Activated CD8-positive, alpha-beta memory T cell treated with anti-CD3 and anti-CD28 coated beads, Interleukin-2, amount 50 U/mL, for 1 hour (primary cell): ENCODE results near the gene ZNF71.

Experiments used
- DNase-seq: peaks from one replicate; pipeline ENCODE4 v3.0.0-alpha.2; 2020; ENCODE audit errors: extremely low read depth

ZNF71 gene

DNA sequence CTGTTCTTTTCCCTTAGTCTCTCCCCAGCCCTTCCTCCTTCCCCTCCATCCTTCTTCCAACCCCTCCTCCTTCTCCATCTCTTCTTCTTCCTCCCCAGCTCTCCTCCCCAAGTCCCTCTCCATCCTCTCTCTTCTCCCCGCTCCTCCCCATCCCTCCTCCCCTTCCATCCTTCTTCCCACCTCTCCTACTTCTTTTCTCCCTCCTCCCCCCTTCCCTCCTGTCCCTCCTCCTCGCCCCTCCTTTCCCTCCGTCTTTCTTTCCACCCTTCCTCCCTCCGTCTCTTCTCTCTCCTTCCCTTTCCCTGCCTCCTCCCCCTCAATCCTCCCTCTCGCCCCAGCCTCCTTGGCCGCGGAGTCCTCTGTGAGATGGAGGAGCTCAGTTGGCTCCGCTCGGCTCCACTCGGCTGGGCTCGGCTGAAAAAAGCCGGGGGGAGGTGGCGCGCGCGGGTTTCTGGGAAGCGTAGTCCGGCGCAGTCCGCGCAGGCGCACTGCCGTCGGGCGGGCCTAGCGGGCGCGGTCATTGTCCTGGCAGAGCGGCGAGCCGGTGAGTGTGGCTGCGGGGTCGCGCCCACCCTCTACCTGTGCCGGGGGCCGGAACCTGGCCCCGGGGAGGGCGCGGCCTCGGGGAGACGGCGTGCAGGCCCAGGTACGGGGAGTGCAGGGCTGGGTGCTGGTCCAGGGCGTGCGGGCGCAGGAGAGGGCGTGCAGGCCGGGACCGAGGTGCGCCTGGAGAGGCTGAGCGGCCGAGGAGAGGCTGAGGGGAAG lies at the start of gene ZNF71:
TSS of gene ZNF71 (plus strand) at position 520 of the 765 bp plus-strand sequence. CDS start 6,257 bp downstream, outside the sequence.
- DNase-seq: peak; percentile 50

DNA sequence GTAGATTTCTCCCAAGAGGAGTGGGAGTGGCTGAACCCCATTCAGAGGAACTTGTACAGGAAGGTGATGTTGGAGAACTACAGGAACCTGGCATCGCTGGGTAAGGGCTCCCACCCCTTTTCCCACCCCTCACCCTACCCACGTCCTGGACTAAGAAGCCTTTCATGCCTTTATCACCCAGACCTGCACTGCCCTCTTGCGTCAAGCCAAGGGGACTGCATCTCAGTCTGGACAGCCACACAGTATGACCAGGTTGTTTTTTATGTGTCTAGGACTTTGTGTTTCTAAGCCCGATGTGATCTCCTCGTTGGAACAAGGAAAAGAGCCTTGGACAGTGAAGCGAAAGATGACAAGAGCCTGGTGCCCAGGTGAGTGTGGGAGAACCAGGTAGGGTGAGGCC lies 47.6 kb upstream of the ZNF71 start:
- DNase-seq: no peak

GRCh38 chr19:56554272-56554869 lies 40.7 kb upstream of the ZNF71 start:
- DNase-seq: no peak

- no peak for DNase-seq
Observed at GRCh38 chr19:56562766-56563165, 32.3 kb upstream of the ZNF71 start.

DNA sequence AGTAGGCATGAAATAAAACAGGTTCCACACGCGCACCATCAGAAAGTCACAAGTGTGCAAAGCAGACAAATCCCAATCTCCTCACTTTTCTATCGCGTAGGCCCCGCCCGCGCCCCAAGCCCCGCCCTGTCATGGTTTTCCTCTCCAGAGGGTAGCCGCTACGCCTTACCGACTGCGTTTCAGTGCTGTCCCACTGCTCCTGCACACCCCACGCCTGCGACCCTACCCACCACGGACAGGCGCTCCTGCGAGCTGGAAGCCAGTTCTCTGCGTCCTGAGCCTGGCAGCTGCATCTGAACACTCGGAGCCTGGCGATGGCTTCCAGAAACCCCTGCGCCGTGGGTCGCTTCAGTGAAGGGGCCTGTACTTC lies 28.2 kb upstream of the ZNF71 start:
- peak; percentile 0 for DNase-seq

DNA sequence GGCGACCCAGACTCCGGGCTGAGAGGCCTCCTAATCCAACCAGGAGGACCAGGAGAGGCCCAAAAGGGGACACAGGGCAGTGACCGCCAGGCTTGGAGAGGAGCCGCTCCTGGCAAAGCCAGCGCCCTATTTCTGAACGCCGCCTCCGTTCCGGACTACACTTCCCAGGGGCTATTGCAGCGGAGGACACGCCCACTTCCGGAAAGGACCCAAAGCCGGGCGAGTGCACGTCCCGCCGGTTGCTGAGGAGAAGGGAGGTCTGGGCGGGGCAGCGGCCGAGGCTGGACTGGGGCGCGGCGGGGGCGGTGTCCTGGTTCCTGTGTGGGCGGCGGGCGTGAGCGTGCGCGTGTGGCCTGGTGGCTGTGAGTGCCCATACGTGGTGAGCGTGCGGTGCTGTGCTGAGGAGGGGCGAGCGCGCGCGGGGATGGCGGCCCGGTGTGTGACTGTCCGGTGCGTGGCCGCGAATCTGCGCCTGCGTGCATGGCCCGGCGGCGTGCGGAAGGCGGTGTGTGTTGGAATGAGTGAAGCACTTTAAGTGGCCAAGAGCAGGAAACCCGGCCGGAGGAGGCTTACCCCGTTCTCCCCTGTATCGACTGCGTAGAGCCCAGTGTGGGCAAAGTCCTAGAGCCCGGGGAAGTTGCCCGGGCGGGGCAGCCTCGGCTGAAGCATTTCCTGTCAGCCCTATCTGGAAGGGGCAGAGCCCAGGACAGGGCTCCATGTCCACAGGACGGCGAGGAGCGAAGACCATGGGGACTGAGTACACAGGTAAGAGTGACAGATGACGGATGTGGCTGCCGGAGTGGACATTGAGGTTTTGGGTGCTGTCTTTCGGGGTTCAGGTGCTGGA lies 27.6 kb upstream of the ZNF71 start, which contains the start of gene ZNF470:
TSS of gene ZNF470 (plus strand) at position 195 of the 847 bp plus-strand sequence. CDS start 2,844 bp downstream, outside the sequence.
- peak; percentile 73 for DNase-seq

DNA sequence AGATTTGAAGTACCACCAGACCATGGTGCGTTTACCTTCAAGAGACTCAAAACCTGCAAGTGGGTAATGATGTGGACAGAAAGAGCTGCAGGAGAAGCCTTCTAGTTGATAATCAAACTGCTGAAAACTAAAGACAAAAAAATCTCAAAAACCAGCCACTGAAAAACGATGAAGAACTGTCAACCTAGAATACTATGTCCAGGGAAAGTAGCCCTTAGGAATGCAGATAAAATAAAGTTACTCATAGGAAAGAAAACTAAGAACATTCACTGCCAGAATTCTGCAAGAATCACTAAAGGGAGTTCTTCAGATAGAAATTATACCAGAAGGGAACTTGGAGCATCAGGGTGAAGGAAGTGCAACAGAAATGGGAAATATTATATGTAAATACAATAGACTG lies 22.5 kb upstream of the ZNF71 start:
- DNase-seq: no peak

DNA sequence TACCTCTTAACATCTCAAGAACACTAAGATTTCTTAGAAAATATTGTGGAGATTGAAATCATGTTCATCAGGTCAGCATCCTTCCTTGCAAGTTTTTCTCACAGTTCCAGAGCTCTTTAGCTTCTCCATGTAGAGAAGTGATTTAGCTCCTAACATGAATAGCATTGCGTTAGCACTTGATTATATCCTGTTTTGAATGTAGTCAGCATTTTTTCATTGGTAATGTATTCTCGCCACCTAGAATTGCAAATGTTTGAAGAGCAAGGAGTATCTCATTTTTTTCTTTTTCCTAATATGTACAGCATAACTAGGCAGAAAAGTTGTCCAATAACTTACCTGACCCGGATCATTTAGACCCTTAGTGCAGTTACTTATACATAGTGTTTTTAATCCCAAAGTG lies 21.2 kb upstream of the ZNF71 start:
- no peak for DNase-seq

DNA sequence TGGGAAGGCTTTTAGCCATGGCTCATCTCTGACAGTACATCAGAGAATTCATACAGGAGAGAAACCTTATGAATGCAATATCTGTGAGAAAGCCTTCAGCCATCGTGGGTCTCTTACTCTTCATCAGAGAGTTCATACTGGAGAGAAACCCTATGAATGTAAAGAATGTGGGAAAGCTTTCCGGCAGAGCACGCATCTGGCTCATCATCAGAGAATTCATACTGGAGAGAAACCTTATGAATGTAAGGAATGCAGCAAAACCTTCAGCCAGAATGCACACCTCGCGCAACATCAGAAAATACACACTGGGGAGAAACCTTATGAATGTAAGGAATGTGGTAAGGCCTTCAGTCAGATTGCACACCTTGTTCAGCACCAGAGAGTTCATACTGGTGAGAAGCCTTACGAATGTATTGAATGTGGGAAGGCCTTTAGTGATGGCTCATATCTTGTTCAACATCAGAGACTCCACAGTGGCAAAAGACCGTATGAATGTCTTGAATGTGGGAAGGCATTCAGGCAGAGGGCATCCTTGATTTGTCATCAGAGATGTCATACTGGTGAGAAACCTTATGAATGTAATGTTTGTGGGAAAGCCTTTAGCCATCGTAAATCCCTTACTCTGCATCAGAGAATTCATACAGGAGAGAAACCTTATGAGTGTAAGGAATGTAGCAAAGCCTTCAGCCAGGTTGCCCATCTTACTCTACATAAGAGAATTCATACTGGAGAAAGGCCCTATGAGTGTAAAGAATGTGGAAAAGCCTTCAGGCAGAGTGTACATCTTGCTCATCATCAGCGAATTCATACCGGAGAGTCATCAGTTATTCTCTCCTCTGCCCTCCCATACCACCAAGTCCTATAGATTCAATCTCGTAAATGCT lies 17.1 kb upstream of the ZNF71 start:
- DNase-seq: no peak

- no peak for DNase-seq
Observed at GRCh38 chr19:56594446-56594782, 688 bp upstream of the ZNF71 start.

- DNase-seq: no peak
Observed at GRCh38 chr19:56595548-56595899, 422 bp downstream of the ZNF71 start.

DNA sequence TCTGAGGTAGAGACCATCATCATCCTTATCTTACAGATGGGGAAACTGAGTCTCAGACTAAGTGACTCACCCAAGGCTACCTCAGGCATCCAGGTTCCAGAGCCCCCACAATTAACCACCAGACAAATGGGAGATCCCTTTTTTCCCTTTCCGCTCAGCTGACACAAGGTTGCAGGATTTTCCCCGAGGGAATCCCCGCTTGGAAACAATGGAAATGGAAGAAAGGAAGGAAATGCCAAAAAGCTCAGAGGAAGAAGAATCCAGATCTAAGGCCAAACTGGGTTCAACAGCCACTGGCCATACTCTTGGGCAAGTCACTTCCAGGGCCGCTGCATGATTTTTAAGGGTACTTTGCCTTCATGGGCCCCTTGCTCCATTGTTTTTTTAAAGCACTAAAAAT lies 1.6 kb downstream of the ZNF71 start:
- no peak for DNase-seq

DNA sequence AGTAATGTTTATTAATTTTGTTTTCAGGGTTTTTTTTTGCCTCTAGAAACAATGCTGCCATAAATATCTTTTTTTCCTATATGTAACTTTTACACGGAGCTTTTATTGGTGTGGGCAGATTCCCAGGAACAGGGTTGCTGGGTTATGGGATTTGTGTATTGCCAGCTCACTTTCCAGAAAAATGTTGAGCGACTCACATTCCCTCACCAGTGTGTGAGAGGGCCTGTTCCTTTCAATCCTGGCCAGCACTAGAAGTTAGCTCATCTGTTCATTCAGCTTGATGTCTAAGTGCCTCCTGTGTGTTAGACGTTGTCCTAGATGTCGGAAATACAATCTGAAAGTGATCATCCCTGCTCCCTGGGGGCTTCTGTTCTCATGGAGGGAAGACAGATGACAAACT lies 2.6 kb downstream of the ZNF71 start:
- DNase-seq: no peak

DNA sequence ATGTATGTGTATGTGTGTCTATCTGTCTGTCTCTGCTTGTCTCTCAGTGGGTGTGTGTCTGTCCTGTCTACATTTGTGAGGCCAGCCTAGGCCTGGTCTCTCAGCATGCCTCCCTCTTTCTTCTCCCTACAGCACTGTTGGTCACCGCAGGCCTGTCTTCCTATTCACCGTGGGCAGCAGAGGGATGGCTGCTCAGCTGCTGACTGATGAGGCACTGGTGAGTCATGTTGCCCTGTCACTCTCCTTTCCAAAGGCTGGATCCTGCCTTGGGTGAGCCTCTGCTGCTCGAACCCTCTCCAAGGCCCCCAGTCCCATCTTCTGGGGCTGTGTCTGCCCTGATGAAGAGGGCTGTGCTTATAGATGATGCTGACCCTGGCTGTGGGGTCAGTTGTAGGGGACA lies 6.3 kb downstream of the ZNF71 start:
- no peak for DNase-seq

DNA sequence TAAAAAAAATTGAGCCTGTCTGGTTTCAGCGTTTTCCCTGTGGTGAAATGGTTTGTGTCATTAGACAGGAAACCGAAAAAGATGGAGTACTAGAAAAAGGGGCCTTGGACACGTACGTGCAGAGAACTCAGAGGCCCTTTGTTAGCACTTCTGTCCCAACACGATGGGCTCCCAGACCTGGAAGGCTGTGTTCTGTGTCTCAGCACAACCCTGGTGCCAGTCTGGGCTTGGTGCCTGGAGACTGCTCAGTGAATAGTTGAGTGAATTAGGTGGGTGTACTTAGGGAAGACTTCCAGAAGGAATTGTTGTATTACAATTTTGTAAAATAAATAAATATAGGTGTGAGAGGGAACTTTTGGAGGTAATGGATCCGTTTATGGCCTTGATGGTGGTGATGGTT lies 8.7 kb downstream of the ZNF71 start:
- no peak for DNase-seq

- no peak for DNase-seq
Observed at GRCh38 chr19:56608274-56608964, 13.3 kb downstream of the ZNF71 start.

DNA sequence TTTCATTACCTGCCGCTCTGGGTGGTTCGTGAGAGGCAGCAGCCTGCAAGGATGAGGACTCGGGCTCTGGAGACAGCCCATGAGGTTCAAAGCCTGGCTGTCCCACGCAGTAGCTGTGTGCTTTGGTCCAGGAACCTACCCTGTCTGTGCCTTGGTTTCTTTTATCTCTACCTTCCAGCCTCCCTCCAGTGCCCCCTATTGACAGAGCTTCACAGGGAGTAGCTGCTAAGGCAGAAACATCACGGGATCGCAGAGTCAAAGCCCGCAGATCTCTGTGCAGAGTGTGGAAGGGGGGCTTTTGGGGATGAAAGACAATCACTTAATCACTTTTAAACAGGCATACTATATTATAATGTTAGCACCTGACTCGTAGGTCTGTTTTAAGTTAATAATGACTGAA lies 16.2 kb downstream of the ZNF71 start:
- no peak for DNase-seq

DNA sequence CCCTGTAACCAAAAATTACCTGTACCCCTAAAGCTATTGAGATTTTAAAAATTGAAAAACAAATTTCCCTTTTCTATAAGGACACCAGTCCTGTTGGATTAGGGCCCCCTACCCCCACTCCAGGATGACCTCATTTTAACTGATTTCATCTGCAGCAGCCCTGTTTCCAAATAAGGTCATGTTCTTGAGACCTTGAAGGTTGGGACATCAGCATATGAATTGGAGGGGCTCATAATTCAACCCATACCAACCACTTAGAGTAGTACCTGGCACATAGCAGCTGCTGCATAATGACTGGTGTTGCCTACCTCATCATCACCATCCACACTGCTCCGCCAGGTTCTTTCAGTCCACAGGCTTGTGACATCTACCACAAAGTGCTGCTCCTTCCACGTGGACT lies 17.6 kb downstream of the ZNF71 start:
- no peak for DNase-seq

DNA sequence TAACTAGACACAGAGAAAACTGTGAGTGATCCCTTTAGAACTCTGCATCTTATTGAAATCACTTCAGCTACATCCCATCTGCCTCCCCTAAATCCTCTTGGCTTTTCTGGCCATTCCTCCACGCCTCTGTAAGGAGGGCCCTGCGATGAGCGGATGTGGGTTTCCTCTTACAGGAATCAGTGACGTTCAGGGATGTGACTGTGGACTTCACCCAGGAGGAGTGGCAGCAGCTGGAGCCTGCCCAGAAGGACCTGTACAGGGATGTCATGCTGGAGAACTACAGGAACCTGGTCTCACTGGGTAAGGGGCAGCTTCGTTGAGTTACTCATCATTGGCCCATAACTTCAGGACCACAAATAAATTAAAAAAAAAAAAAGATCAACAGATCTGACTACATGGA lies 18.5 kb downstream of the ZNF71 start:
- DNase-seq: no peak

GRCh38 chr19:56617531-56617930 lies 22.4 kb downstream of the ZNF71 start:
- no peak for DNase-seq

GRCh38 chr19:56619121-56619520 lies 24.0 kb downstream of the ZNF71 start:
- DNase-seq: no peak
